Measurements from ENCODE around the gene GTF2F2.

- no peak for TF ChIP-seq CTCF (IDR thresholded peaks at IDR 0.05; ENCODE audit: insufficient read depth, low read length)
- TF ChIP-seq GABPA (IDR thresholded peaks at IDR 0.05; ENCODE audit: low read depth) = no peak
- no peak for TF ChIP-seq POLR2AphosphoS5 (IDR thresholded peaks at IDR 0.05; ENCODE audit: low read depth)
- TF ChIP-seq, protein P1, sequence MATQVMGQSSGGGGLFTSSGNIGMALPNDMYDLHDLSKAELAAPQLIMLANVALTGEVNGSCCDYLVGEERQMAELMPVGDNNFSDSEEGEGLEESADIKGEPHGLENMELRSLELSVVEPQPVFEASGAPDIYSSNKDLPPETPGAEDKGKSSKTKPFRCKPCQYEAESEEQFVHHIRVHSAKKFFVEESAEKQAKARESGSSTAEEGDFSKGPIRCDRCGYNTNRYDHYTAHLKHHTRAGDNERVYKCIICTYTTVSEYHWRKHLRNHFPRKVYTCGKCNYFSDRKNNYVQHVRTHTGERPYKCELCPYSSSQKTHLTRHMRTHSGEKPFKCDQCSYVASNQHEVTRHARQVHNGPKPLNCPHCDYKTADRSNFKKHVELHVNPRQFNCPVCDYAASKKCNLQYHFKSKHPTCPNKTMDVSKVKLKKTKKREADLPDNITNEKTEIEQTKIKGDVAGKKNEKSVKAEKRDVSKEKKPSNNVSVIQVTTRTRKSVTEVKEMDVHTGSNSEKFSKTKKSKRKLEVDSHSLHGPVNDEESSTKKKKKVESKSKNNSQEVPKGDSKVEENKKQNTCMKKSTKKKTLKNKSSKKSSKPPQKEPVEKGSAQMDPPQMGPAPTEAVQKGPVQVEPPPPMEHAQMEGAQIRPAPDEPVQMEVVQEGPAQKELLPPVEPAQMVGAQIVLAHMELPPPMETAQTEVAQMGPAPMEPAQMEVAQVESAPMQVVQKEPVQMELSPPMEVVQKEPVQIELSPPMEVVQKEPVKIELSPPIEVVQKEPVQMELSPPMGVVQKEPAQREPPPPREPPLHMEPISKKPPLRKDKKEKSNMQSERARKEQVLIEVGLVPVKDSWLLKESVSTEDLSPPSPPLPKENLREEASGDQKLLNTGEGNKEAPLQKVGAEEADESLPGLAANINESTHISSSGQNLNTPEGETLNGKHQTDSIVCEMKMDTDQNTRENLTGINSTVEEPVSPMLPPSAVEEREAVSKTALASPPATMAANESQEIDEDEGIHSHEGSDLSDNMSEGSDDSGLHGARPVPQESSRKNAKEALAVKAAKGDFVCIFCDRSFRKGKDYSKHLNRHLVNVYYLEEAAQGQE (IDR thresholded peaks at IDR 0.05; ENCODE audit: insufficient replicate concordance, low read depth) = no peak
- TF ChIP-seq SPI1 (IDR thresholded peaks at IDR 0.05; ENCODE audit: borderline replicate concordance, low read depth) = no peak
These were observed 112.3 kb downstream of the GTF2F2 start for GRCh38 chr13:45232591-45232990.
